GM12891 (cell line): ENCODE data around the gene MAPT.

ENCODE experiments used
- DNase-seq: peaks from one replicate; pipeline ENCODE4 v3.0.0; 2011; ENCODE audit warnings: low spot score; ENCODE audit not compliant: insufficient read length
- FAIRE-seq: peaks from 2 replicates; lab custom pipeline; 2011; peaks lifted over from hg19 to GRCh38; lab: Jason Lieb, UNC
- PAX5 ChIP-seq: IDR thresholded peaks from 2 replicates; pipeline ENCODE4 v1.6.1; 2011; ENCODE audit warnings: low read length, moderate library complexity, mild to moderate bottlenecking; ENCODE audit not compliant: insufficient read depth, severe bottlenecking
- POLR2A ChIP-seq: IDR thresholded peaks from 2 replicates; pipeline ENCODE4 v1.6.1; 2011; ENCODE audit warnings: low read depth, low read length, control low read depth
- POLR2AphosphoS5 ChIP-seq: IDR thresholded peaks from 2 replicates; pipeline ENCODE4 v1.6.1; 2011; ENCODE audit warnings: low read depth, low read length, control low read depth
- POU2F2 ChIP-seq: IDR thresholded peaks from 2 replicates; pipeline ENCODE4 v1.6.1; 2011; ENCODE audit warnings: low read depth, mild to moderate bottlenecking, control low read depth, low read length, moderate library complexity
- SPI1 ChIP-seq: IDR thresholded peaks from 2 replicates; pipeline ENCODE4 v1.6.1; 2011; ENCODE audit warnings: low read depth, low read length, control low read depth
- TAF1 ChIP-seq: IDR thresholded peaks from 2 replicates; pipeline ENCODE4 v1.6.1; 2011; ENCODE audit warnings: low read depth, low read length, control low read depth

Gene MAPT

DNA sequence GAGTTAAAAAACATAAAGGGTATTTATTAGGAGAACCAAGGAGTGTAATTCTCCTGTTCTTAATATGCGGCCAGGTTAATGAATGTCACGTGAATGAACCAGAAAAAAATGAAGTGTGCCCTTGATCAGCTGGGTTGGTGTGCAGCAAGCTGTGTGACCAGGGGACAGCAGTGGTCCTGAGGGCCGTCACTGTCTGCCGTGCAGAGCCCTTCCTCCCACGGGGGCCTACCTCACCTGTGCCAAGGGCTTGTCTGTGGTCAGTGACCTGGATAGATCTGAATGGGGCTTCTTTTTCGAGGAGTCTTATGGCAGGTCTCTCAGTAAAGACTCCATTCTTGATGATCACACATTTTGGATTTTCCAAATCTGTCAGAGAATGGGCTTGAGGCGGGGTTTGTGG lies 87.0 kb downstream of the MAPT start:
- FAIRE-seq (no peak), DNase-seq (no peak)
- no peak for TF ChIP-seq TAF1
- no peak for TF ChIP-seq PAX5
- no peak for TF ChIP-seq POLR2A
- no peak for TF ChIP-seq POU2F2
- no peak for TF ChIP-seq POLR2AphosphoS5
- no peak for TF ChIP-seq SPI1

GRCh38 chr17:45982791-45983613 lies 88.6 kb downstream of the MAPT start:
- TF ChIP-seq POLR2A (no peak), TAF1 (no peak), PAX5 (no peak), SPI1 (no peak), POU2F2 (no peak), POLR2AphosphoS5 (no peak)
- no peak for DNase-seq
- FAIRE-seq = no peak

GRCh38 chr17:45983614-45984310 lies 89.4 kb downstream of the MAPT start:
- DNase-seq (no peak), FAIRE-seq (no peak)
- TF ChIP-seq SPI1 = no peak
- no peak for TF ChIP-seq POU2F2
- TF ChIP-seq POLR2A = no peak
- no peak for TF ChIP-seq POLR2AphosphoS5
- no peak for TF ChIP-seq TAF1
- no peak for TF ChIP-seq PAX5

GRCh38 chr17:45984368-45984767 lies 90.0 kb downstream of the MAPT start:
- DNase-seq (no peak), FAIRE-seq (no peak)
- no peak for TF ChIP-seq POLR2A
- TF ChIP-seq POLR2AphosphoS5 = no peak
- no peak for TF ChIP-seq PAX5
- TF ChIP-seq POU2F2 = no peak
- no peak for TF ChIP-seq TAF1

GRCh38 chr17:45985447-45985846 lies 91.1 kb downstream of the MAPT start:
- no peak for TF ChIP-seq POLR2A
- TF ChIP-seq TAF1 = no peak
- TF ChIP-seq POLR2AphosphoS5 = no peak
- no peak for TF ChIP-seq SPI1
- no peak for TF ChIP-seq PAX5
- no peak for TF ChIP-seq POU2F2
- FAIRE-seq (no peak), DNase-seq (no peak)

DNA sequence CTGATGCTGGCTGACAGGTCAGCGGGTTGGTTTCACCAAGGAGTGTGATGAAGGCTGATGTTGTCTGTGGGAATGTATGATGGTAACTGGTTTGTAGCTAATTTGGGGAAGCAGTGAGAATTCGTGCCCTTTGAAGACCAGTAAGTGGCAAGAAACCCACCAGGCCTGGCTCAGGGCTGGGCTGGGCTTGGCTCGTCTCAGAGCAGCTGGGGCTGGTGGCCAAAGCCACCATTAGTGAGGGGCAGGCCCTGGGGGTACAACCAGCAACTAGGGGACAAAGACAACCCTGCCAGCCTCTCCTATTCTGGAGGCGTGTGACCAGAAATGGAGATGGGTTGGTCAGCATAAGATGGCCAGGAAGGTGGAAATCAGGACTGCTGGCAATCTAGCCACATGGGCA lies 91.7 kb downstream of the MAPT start:
- DNase-seq = no peak
- no peak for FAIRE-seq
- TF ChIP-seq POLR2AphosphoS5 (no peak), POU2F2 (no peak), SPI1 (no peak)

- DNase-seq = no peak
- TF ChIP-seq POLR2AphosphoS5 = no peak
- no peak for TF ChIP-seq SPI1
- TF ChIP-seq POLR2A = no peak
- TF ChIP-seq TAF1 = no peak
- no peak for TF ChIP-seq PAX5
- TF ChIP-seq POU2F2 = no peak
- FAIRE-seq = no peak
Observed at GRCh38 chr17:45987706-45988105, 93.4 kb downstream of the MAPT start.

- FAIRE-seq (no peak), DNase-seq (no peak)
- TF ChIP-seq SPI1 (no peak), TAF1 (no peak), POLR2A (no peak), POU2F2 (no peak), PAX5 (no peak), POLR2AphosphoS5 (no peak)
Observed at GRCh38 chr17:45989759-45990158, 95.4 kb downstream of the MAPT start.

DNA sequence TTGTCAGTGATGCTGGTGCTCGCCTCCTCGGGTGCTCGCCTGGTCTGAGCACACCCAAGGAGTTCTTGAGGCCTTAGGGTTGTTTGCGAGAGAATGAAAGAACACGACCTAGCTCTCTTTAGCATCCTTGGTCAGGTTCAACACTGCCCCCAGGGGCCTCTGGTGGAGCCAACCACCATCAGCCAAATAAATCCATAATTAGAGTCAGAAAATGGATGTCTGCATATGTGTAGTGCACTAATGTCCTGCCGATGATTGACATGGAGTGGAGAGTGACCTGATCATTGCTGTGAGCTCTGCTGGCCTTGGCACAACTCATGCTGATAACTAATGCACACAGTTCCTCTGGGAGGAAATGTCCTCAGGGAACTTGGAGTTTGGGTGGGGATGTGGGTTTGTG lies 96.5 kb downstream of the MAPT start:
- FAIRE-seq = no peak
- TF ChIP-seq POLR2AphosphoS5 = no peak
- no peak for TF ChIP-seq SPI1
- no peak for TF ChIP-seq PAX5
- TF ChIP-seq POU2F2 = no peak
- no peak for TF ChIP-seq TAF1
- TF ChIP-seq POLR2A = no peak
- DNase-seq = no peak

DNA sequence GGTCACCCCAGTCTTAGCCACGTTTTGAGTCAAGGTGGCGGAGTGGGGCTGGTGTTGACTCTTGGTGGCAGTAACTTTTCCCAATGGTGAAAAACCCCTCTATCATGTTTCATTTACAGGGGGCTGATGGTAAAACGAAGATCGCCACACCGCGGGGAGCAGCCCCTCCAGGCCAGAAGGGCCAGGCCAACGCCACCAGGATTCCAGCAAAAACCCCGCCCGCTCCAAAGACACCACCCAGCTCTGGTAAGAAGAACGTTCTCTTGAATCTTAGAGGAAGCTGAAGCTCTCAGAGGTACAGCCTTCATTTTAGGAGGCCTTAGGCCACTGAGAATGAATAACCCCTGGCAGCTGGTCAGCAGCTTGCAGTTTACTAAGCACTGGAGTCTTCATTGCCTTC lies 97.0 kb downstream of the MAPT start:
- TF ChIP-seq POLR2AphosphoS5 (no peak), POLR2A (no peak), TAF1 (no peak), PAX5 (no peak), SPI1 (no peak), POU2F2 (no peak)
- DNase-seq = no peak
- no peak for FAIRE-seq
